ENCODE measurements around the gene KCNAB1. TPM values are rescaled to one million over a fixed set of nuclear protein-coding genes. Genes with fewer than 3 reads are reported as not detected.

The KCNAB1 gene
- total and polyA plus RNA-seq, 10 of the 15 experiments (the other 5 are each of a cell fraction or from before 2014, with no cell fraction given): 0.11 to 0.69 (median 0.43) TPM; not detected in 6

DNA sequence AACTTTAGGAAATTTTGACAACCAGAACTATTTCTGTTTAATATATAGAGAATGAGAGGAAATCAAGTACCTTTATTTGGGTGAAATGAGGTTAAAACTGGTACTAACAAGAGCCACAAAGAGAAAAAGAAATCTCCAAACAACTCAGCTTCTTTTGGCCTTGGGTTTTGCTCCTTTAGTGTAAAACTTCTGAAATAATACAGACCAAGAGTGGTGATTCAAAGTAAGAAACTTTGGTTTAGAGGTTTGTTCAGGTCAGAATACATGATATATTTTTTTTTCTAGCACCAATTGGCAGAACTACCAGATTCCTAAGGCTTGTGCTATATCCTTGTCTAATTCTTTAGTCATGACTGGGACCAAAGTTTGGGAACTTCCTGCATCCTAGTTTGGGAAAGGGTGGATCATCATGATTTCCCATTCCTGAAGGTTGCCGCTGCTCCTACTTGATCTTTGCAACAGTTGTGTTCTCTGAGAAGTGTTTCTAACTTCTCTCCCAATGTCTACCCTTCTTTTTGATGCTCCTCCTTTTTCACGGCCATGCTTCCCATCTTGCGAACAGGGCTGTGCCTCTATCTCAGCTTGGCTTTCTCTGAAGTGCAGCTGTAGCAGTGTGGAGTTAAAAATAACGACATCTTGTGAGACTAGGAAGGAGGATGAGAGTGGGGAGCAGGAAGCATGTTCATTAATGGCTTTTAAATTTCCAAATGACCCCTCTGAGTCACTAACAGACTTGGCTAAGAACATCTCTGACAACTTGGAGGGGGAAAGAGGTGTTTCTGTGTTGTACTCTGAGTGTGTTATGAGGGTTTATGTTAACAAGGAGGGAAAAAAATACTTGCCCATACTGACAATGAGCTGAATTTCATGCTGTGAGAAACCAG lies 87.7 kb downstream of the KCNAB1 start:
- H2AFZ ChIP-seq (ENCODE audit: control insufficient read depth, low read depth, low read length): no peak overlapping the region
- FAIRE-seq: no peak
- DNase-seq (ENCODE audit: low read depth, low spot score): no peak
- in situ Hi-C loops (cut with MboI) (no loop called here), intact Hi-C loops (cut with micrococcal nuclease; ENCODE audit: unreplicated experiment) (no loop called here)
- no peak overlapping the region for H3K9ac ChIP-seq (ENCODE audit: control insufficient read depth, insufficient read depth, low read length)
- no peak overlapping the region for H3K27ac ChIP-seq (ENCODE audit: control insufficient read depth, insufficient read depth)
- POLR2A ChIA-PET: no interaction called here
- peaks cover 0 to 2% of the 10 kb centered on the region in 2 experiments; a peak in 2 of 4 replicates for H3K27me3 ChIP-seq (replicated peaks in 1 of 2; ENCODE audit: control insufficient read depth in 2 of 2, insufficient read depth in 2 of 2, low read length in 1 of 2)
- H3K9me3 ChIP-seq (replicated peaks; ENCODE audit: control insufficient read depth, insufficient read depth, low read length): no peaks in the 10 kb centered on the region
- WGBS (ENCODE audit: insufficient coverage, insufficient replicate concordance, low lambda C conversion rate, missing lambda C conversion rate): 49% methylated on average over 4 of the region's 4 CpGs
- CTCF ChIA-PET: no interaction called here
- SMC1A ChIA-PET (ENCODE audit: uncharacterized antibody, unreplicated experiment): interaction anchor here (0.7 kb wide), 1 partner anchor 765 kb away, joined by 3 read pairs; no protein-coding TSS in a partner anchor
- TF ChIP-seq ZNF217 (IDR thresholded peaks at IDR 0.05): no peak
- TF ChIP-seq BRCA1 (IDR thresholded peaks at IDR 0.05; ENCODE audit: low read depth, low read length): no peak
- TF ChIP-seq E2F8 (IDR thresholded peaks at IDR 0.05; ENCODE audit: low read depth, partially characterized antibody): no peak
- no peak for TF ChIP-seq SMC3 (IDR thresholded peaks at IDR 0.05; ENCODE audit: borderline replicate concordance, low read length)
- TF ChIP-seq IKZF1 (conservative IDR thresholded peaks at IDR 0.05): no peak
- TF ChIP-seq FOS (IDR thresholded peaks at IDR 0.05; ENCODE audit: borderline replicate concordance, extremely low read depth, insufficient read length): no peak
- TF ChIP-seq SP1 (IDR thresholded peaks at IDR 0.05; ENCODE audit: low read depth, low read length): no peak
- TF ChIP-seq RUNX3 (IDR thresholded peaks at IDR 0.05; ENCODE audit: low read length): peak; percentile 23; the same call in 1 of the 2 replicates
- no peak for ATAC-seq
- no peak overlapping the region for H3K4me3 ChIP-seq
- no TSS peak for BruUV-seq (replicated peaks)
- no peaks in the 10 kb centered on the region for H3K79me2 ChIP-seq (ENCODE audit: control insufficient read depth, insufficient read depth, low read length)
- H3K4me2 ChIP-seq (ENCODE audit: control insufficient read depth, insufficient read depth): no peak overlapping the region
- H3K36me3 ChIP-seq (ENCODE audit: control insufficient read depth in 2 of 2, insufficient read depth in 2 of 2, low read length in 1 of 2): no peaks in the 10 kb centered on the region
- H4K20me1 ChIP-seq (ENCODE audit: control insufficient read depth, insufficient read depth): no peaks in the 10 kb centered on the region; the same call in 1 of the 2 replicates
- RAD21 ChIA-PET (ENCODE audit: unreplicated experiment): interaction anchor here (0.6 kb wide), 1 partner anchor 9 kb away, joined by 3 read pairs; no protein-coding TSS in a partner anchor
- no peaks in the 10 kb centered on the region for H3K4me1 ChIP-seq (ENCODE audit: control insufficient read depth, insufficient read depth, low read length)
